T-cell (primary cell): Measurements from ENCODE around the gene LZTR1. TPM values are rescaled to one million over a fixed set of nuclear protein-coding genes. Genes with fewer than 3 reads are reported as not detected.

Experiments used
- ATAC-seq, 4 experiments: fragments of 200-7000 bp in 3 of 4; fragments of 150-1000 bp in 1 of 4; cut with Tn5 transposase; replicated peaks in 1 of 4; 1 replicate in 3 of 4; 2 replicates in 1 of 4; pipeline ENCODE4 v1.10.0; 2021; ENCODE audit warnings: moderate library complexity in 3 of 4, mild to moderate bottlenecking in 2 of 4, moderate number of reproducible peaks in 1 of 4
- CTCF ChIA-PET, 2 donors: fragments of 300-600 bp; sonication (Branson Sonifier 250); formaldehyde crosslinking; loops; one replicate each; lab custom pipeline; 2022; ENCODE audit warnings: antibody characterized with exemption in 2 of 2; lab: Charles Lee
- POLR2A ChIA-PET, 2 donors: fragments of 300-600 bp; sonication (Branson Sonifier 250); formaldehyde crosslinking; loops; one replicate each; lab custom pipeline; 2022; ENCODE audit warnings: antibody characterized with exemption in 2 of 2; lab: Charles Lee
- DNase-seq, 35 experiments: peaks; one replicate each; pipeline versions ENCODE4 v3.0.0 to v3.0.0-alpha.2; 2013 to 2023
- H3K27ac ChIP-seq: one replicate; pipeline ENCODE4 v1.5.1; 2013; ENCODE audit warnings: low read length
- H3K27me3 ChIP-seq, 2 experiments: replicated peaks in 1 of 2; 1 replicate in 1 of 2; 2 replicates in 1 of 2; pipeline versions ENCODE4 v1.6.1 to v1.7.0; 2013; ENCODE audit warnings: low read length in 1 of 2, mixed read lengths in 1 of 2; ENCODE audit not compliant: control insufficient read depth in 2 of 2, insufficient read depth in 2 of 2; ENCODE audit errors: extremely low read depth in 1 of 2
- H3K36me3 ChIP-seq, 2 donors: 1 replicate in 1 of 2; 2 replicates in 1 of 2; pipeline versions ENCODE4 v1.6.1 to v1.7.0; 2013; ENCODE audit warnings: low read length in 1 of 2; ENCODE audit not compliant: control insufficient read depth in 2 of 2, insufficient read depth in 1 of 2; ENCODE audit errors: extremely low read depth in 1 of 2
- H3K4me1 ChIP-seq, 2 experiments: 1 replicate in 1 of 2; 2 replicates in 1 of 2; pipeline versions ENCODE4 v1.6.1 to v1.7.0; 2013; ENCODE audit warnings: low read length in 2 of 2, mixed read lengths in 1 of 2; ENCODE audit not compliant: insufficient read depth in 2 of 2, control insufficient read depth in 1 of 2; ENCODE audit errors: extremely low read depth in 1 of 2
- H3K4me3 ChIP-seq, 2 donors: 1 replicate in 1 of 2; 2 replicates in 1 of 2; pipeline versions ENCODE4 v1.5.1 to v1.7.0; 2013; ENCODE audit warnings: mild to moderate bottlenecking in 2 of 2, low read length in 1 of 2, moderate library complexity in 1 of 2; ENCODE audit not compliant: control insufficient read depth in 1 of 2; ENCODE audit errors: extremely low read depth in 1 of 2
- H3K9me3 ChIP-seq: 2 replicates; pipeline ENCODE4 v1.7.0; 2013
- H3K27ac Mint-ChIP-seq, 2 donors: one replicate each; pipeline ENCODE4 v1.8.0; 2020 to 2021; ENCODE audit warnings: mild to moderate bottlenecking in 2 of 2, mixed read lengths in 2 of 2
- H3K27me3 Mint-ChIP-seq, 2 donors: one replicate each; pipeline ENCODE4 v1.8.0; 2021 to 2022; ENCODE audit warnings: mixed read lengths in 2 of 2
- H3K36me3 Mint-ChIP-seq: one replicate; pipeline ENCODE4 v1.8.0; 2021; ENCODE audit warnings: mixed read lengths
- H3K4me1 Mint-ChIP-seq, 3 donors: one replicate each; pipeline ENCODE4 v1.8.0; 2020 to 2022; ENCODE audit warnings: mixed read lengths in 3 of 3, mild to moderate bottlenecking in 1 of 3
- H3K4me3 Mint-ChIP-seq, 3 donors: one replicate each; pipeline ENCODE4 v1.8.0; 2020 to 2022; ENCODE audit warnings: mild to moderate bottlenecking in 3 of 3, mixed read lengths in 3 of 3, moderate library complexity in 3 of 3
- H3K9me3 Mint-ChIP-seq, 3 donors: one replicate each; pipeline ENCODE4 v1.8.0; 2020 to 2022; ENCODE audit warnings: mixed read lengths in 3 of 3
- WGBS: methylation state at CpG from one replicate; pipeline ENCODE4 v1.1.5; 2013; ENCODE audit warnings: missing lambda C conversion rate; ENCODE audit not compliant: insufficient coverage; 5-methylcytosine and 5-hydroxymethylcytosine counted together
- total RNA-seq, 35 experiments: library from RNA in 6 of 35; stranded (reverse) in 6 of 35; fragments of 120-200 nt in 1 of 35; gene quantifications; one replicate each; pipeline versions ENCODE4 v1.2.1 to v1.2.4 and lab custom pipeline; 2013 to 2026

LZTR1 gene
- total RNA-seq, 5 donors from 2014 or later (not counting 1 experiment from before 2014, with no cell fraction given): 57.1 to 118 (median 105) TPM

- peaks cover 0 to 7% of the 10 kb centered on the region in 2 donors for H3K36me3 ChIP-seq
- no peaks in the 10 kb centered on the region for H3K9me3 Mint-ChIP-seq
- peaks cover 27% of the 10 kb centered on the region for H3K36me3 Mint-ChIP-seq
- H3K27me3 ChIP-seq: no peaks in the 10 kb centered on the region
- H3K4me3 Mint-ChIP-seq: no peak overlapping the region
- H3K4me1 ChIP-seq: peaks cover 4 to 41% of the 10 kb centered on the region in 2 experiments
- ChIA-PET POLR2A (interaction anchor here in 1 of 2 donors (0.6 kb wide), 2 partner anchors 12 to 29 kb away, joined by 4 read pairs; no protein-coding TSS in a partner anchor), CTCF (interaction anchor here (0.6 kb wide), 3 partner anchors 16 to 563 kb away, joined by 3 read pairs; no protein-coding TSS in a partner anchor)
- no peak overlapping the region for H3K27ac Mint-ChIP-seq
- no peak overlapping the region for H3K27ac ChIP-seq
- 100% methylated on average over 2 of the region's 8 CpGs for WGBS
- no peaks in the 10 kb centered on the region for H3K9me3 ChIP-seq
- H3K4me1 Mint-ChIP-seq: peaks cover 85 to 92% (median 88%) of the 10 kb centered on the region in 3 donors
- DNase-seq (no peak), ATAC-seq (no peak)
- no peaks in the 10 kb centered on the region for H3K27me3 Mint-ChIP-seq
- no peak overlapping the region for H3K4me3 ChIP-seq
Observed at GRCh38 chr22:20943104-20943933, 38.8 kb upstream of the LZTR1 start.

GRCh38 chr22:20944042-20944441 lies 38.1 kb upstream of the LZTR1 start:
- H3K4me1 Mint-ChIP-seq: peaks cover 86 to 88% (median 87%) of the 10 kb centered on the region in 3 donors
- ATAC-seq (no peak), DNase-seq (no peak)
- no peaks in the 10 kb centered on the region for H3K9me3 ChIP-seq
- WGBS: no CpG with 5 or more reads among the region's 1 CpG
- no peaks in the 10 kb centered on the region for H3K27me3 Mint-ChIP-seq
- H3K9me3 Mint-ChIP-seq: no peaks in the 10 kb centered on the region
- H3K27ac Mint-ChIP-seq: no peak overlapping the region
- ChIA-PET CTCF (interaction anchor here (0.6 kb wide), 3 partner anchors 15 to 564 kb away, joined by 3 read pairs; no protein-coding TSS in a partner anchor), POLR2A (interaction anchor here in 1 of 2 donors (0.6 kb wide), 2 partner anchors 11 to 29 kb away, joined by 4 read pairs; no protein-coding TSS in a partner anchor)
- H3K36me3 ChIP-seq: peaks cover 0 to 10% of the 10 kb centered on the region in 2 donors
- peaks cover 4 to 44% of the 10 kb centered on the region in 2 experiments for H3K4me1 ChIP-seq
- no peak overlapping the region for H3K4me3 ChIP-seq
- H3K27ac ChIP-seq: no peak overlapping the region
- H3K4me3 Mint-ChIP-seq: no peak overlapping the region
- no peaks in the 10 kb centered on the region for H3K27me3 ChIP-seq
- H3K36me3 Mint-ChIP-seq: peaks cover 23% of the 10 kb centered on the region

GRCh38 chr22:20945578-20945934 lies 36.5 kb upstream of the LZTR1 start:
- Histone ChIP-seq H3K4me1 (peaks cover 4 to 43% of the 10 kb centered on the region in 2 experiments), H3K9me3 (no peaks in the 10 kb centered on the region), H3K36me3 (peaks cover 0 to 21% of the 10 kb centered on the region in 2 donors), H3K27ac (no peak overlapping the region), H3K4me3 (no peak overlapping the region), H3K27me3 (no peaks in the 10 kb centered on the region)
- Mint-ChIP-seq H3K36me3 (peaks cover 28% of the 10 kb centered on the region), H3K27me3 (no peaks in the 10 kb centered on the region), H3K27ac (no peak overlapping the region), H3K4me3 (no peak overlapping the region), H3K9me3 (no peaks in the 10 kb centered on the region), H3K4me1 (peaks cover 82 to 88% (median 83%) of the 10 kb centered on the region in 3 donors)
- 80% methylated on average over 1 of the region's 2 CpGs for WGBS
- ATAC-seq: no peak
- no peak for DNase-seq
- CTCF ChIA-PET: no interaction called here
- POLR2A ChIA-PET: no interaction called here

- no peak for ATAC-seq
- Histone ChIP-seq H3K4me3 (no peak overlapping the region), H3K27ac (no peak overlapping the region), H3K9me3 (no peaks in the 10 kb centered on the region), H3K4me1 (peaks cover 4 to 37% of the 10 kb centered on the region in 2 experiments), H3K27me3 (no peaks in the 10 kb centered on the region), H3K36me3 (peaks cover 6 to 27% of the 10 kb centered on the region in 2 donors)
- H3K4me1 Mint-ChIP-seq: peaks cover 75 to 80% (median 76%) of the 10 kb centered on the region in 3 donors
- H3K9me3 Mint-ChIP-seq: no peaks in the 10 kb centered on the region
- peak overlapping the region in 1 of 2 donors; percentile 52 for H3K27ac Mint-ChIP-seq
- H3K4me3 Mint-ChIP-seq: no peak overlapping the region
- 83% methylated on average over 5 of the region's 7 CpGs for WGBS
- DNase-seq: no peak
- peaks cover 26% of the 10 kb centered on the region for H3K36me3 Mint-ChIP-seq
- no peaks in the 10 kb centered on the region for H3K27me3 Mint-ChIP-seq
- CTCF ChIA-PET: interaction anchor here in 1 of 2 donors (0.7 kb wide), 1 partner anchor 980 kb away, joined by 4 read pairs; no protein-coding TSS in a partner anchor
- POLR2A ChIA-PET: interaction anchor here in 1 of 2 donors (0.7 kb wide), 1 partner anchor 21 kb away, joined by 4 read pairs; no protein-coding TSS in a partner anchor
Observed at GRCh38 chr22:20946080-20946986, 35.8 kb upstream of the LZTR1 start.

- ATAC-seq: no peak
- no peaks in the 10 kb centered on the region for H3K27me3 Mint-ChIP-seq
- no peak overlapping the region for H3K27ac ChIP-seq
- H3K27ac Mint-ChIP-seq: no peak overlapping the region
- H3K36me3 Mint-ChIP-seq: peaks cover 32% of the 10 kb centered on the region
- peaks cover 6 to 34% of the 10 kb centered on the region in 2 donors for H3K36me3 ChIP-seq
- no peaks in the 10 kb centered on the region for H3K27me3 ChIP-seq
- DNase-seq: no peak
- peaks cover 70 to 76% (median 71%) of the 10 kb centered on the region in 3 donors for H3K4me1 Mint-ChIP-seq
- 100% methylated on average over 1 of the region's 1 CpG for WGBS
- CTCF ChIA-PET: interaction anchor here in 1 of 2 donors (0.7 kb wide), 1 partner anchor 981 kb away, joined by 4 read pairs; no protein-coding TSS in a partner anchor
- no peak overlapping the region for H3K4me3 Mint-ChIP-seq
- H3K9me3 Mint-ChIP-seq: no peaks in the 10 kb centered on the region
- peaks cover 4 to 33% of the 10 kb centered on the region in 2 experiments for H3K4me1 ChIP-seq
- no peaks in the 10 kb centered on the region for H3K9me3 ChIP-seq
- no peak overlapping the region for H3K4me3 ChIP-seq
- POLR2A ChIA-PET: interaction anchor here in 1 of 2 donors (0.7 kb wide), 1 partner anchor 22 kb away, joined by 4 read pairs; no protein-coding TSS in a partner anchor
Observed at GRCh38 chr22:20946991-20947390, 35.1 kb upstream of the LZTR1 start.
